ENCODE results near the gene MPPE1. TPM values are rescaled to one million over a fixed set of nuclear protein-coding genes. Genes with fewer than 3 reads are reported as not detected.

MPPE1 gene
- total RNA-seq, 2 experiments from 2014 or later: 21.7 to 22.4 TPM

GRCh38 chr18:11851146-11851805, 56.8 kb downstream of the MPPE1 start, which contains the start of gene CHMP1B:
TSS of gene CHMP1B (plus strand) at chr18:11851413. CDS start at chr18:11851512, 99 bp downstream.
- H3K4me1 Mint-ChIP-seq (ENCODE audit: low read depth): peaks cover 25% of the 10 kb centered on the region
- TF ChIP-seq CTCF (IDR thresholded peaks at IDR 0.05): no peak
- CTCF ChIA-PET: no interaction called here
- H3K27ac Mint-ChIP-seq: peak within 1 kb of the TSS; percentile 98
- H3K9me3 Mint-ChIP-seq: no peaks in the 10 kb centered on the region
- H3K4me3 Mint-ChIP-seq: peak within 1 kb of the TSS; percentile 93
- POLR2A ChIA-PET: interaction anchor here (0.6 to 1.0 kb wide), 2 partner anchors 22 to 106 kb away, joined by 3 read pairs; no protein-coding TSS in a partner anchor
- peaks cover 13% of the 10 kb centered on the region for H3K36me3 Mint-ChIP-seq (ENCODE audit: low read depth)
- intact Hi-C loops (cut with micrococcal nuclease): loop anchor here (2.0 kb wide), 1 partner anchor 58 kb away; the partner anchor contains the start of gene MPPE1
- DNase-seq (peak; percentile 99), ATAC-seq (peak; percentile 93)
- H3K27me3 Mint-ChIP-seq: no peaks in the 10 kb centered on the region

- ATAC-seq (peak; percentile 28), DNase-seq (no peak)
- Mint-ChIP-seq H3K9me3 (no peaks in the 10 kb centered on the region), H3K27me3 (no peaks in the 10 kb centered on the region), H3K27ac (peak overlapping the region; percentile 98), H3K4me3 (peak overlapping the region; percentile 93), H3K36me3 (ENCODE audit: low read depth) (peaks cover 12% of the 10 kb centered on the region), H3K4me1 (ENCODE audit: low read depth) (peaks cover 25% of the 10 kb centered on the region)
- CTCF ChIA-PET: interaction anchor here (1.1 kb wide), 1 partner anchor 11 kb away, joined by 4 read pairs; no protein-coding TSS in a partner anchor
- POLR2A ChIA-PET: interaction anchor here (0.6 to 1.0 kb wide), 2 partner anchors 21 to 105 kb away, joined by 3 read pairs; no protein-coding TSS in a partner anchor
- no peak for TF ChIP-seq CTCF (IDR thresholded peaks at IDR 0.05)
- intact Hi-C loops (cut with micrococcal nuclease): loop anchor here (2.0 kb wide), 1 partner anchor 58 kb away; the partner anchor contains the start of gene MPPE1
Measured at GRCh38 chr18:11850821-11851145, 57.3 kb downstream of the MPPE1 start.

GRCh38 chr18:11849841-11850634, 58.1 kb downstream of the MPPE1 start:
- no peak for TF ChIP-seq CTCF (IDR thresholded peaks at IDR 0.05)
- ChIA-PET POLR2A (interaction anchor here (1.0 kb wide), 1 partner anchor 20 kb away, joined by 3 read pairs; no protein-coding TSS in a partner anchor), CTCF (interaction anchor here (1.1 to 2.2 kb wide), 3 partner anchors 10 to 194 kb away, joined by 3 to 7 read pairs (median 4); no protein-coding TSS in a partner anchor)
- Mint-ChIP-seq H3K4me3 (peak overlapping the region; percentile 93), H3K4me1 (ENCODE audit: low read depth) (peaks cover 25% of the 10 kb centered on the region), H3K36me3 (ENCODE audit: low read depth) (peaks cover 12% of the 10 kb centered on the region), H3K27me3 (no peaks in the 10 kb centered on the region), H3K27ac (peak overlapping the region; percentile 98), H3K9me3 (no peaks in the 10 kb centered on the region)
- DNase-seq: peak; percentile 64
- intact Hi-C loops (cut with micrococcal nuclease): loop anchor here (2.0 kb wide), 1 partner anchor 59 kb away; the partner anchor contains the start of gene MPPE1
- ATAC-seq: peak; percentile 17

DNA sequence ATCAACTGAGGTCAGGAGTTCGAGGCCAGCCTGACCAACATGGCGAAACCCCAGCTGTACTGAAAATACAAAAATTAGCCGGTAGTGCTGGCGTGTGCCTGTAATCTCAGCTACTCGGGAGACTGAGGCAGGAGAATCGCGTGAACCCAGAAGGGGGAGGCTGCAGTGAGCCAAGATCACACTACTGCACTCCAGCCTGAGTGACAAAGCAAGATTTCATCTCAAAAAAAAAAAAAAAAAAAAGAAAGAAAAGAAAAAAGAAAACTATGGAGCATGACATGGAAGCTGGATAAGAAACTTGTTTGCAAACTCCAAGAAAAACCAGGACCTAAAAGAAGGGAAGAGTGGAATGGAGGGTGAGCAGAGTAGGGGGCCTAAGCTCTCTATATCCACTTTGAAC, 58.8 kb downstream of the MPPE1 start:
- intact Hi-C loops (cut with micrococcal nuclease): no loop called here
- ChIA-PET POLR2A (interaction anchor here (1.3 kb wide), 1 partner anchor 15 kb away, joined by 4 read pairs; no protein-coding TSS in a partner anchor), CTCF (interaction anchor here (1.1 to 2.2 kb wide), 2 partner anchors 116 to 193 kb away, joined by 3 to 7 read pairs; no protein-coding TSS in a partner anchor)

More for the DNA sequence above, 58.8 kb downstream of the MPPE1 start:
- Mint-ChIP-seq H3K4me1 (ENCODE audit: low read depth) (peaks cover 22% of the 10 kb centered on the region), H3K27me3 (no peaks in the 10 kb centered on the region), H3K9me3 (no peaks in the 10 kb centered on the region), H3K36me3 (ENCODE audit: low read depth) (peaks cover 11% of the 10 kb centered on the region), H3K4me3 (no peak overlapping the region), H3K27ac (no peak overlapping the region)
- no peak for TF ChIP-seq CTCF (IDR thresholded peaks at IDR 0.05)
- ATAC-seq (no peak), DNase-seq (no peak)

All from activated CD8-positive, alpha-beta T cell treated with anti-CD3 and anti-CD28 coated beads for 36 hours (primary cell).